NT2/D1 (cell line): ENCODE data around the gene SCNN1G.

Source experiments
- SUZ12 ChIP-seq: IDR thresholded peaks from 2 replicates; pipeline ENCODE4 v1.6.1; 2011; ENCODE audit not compliant: insufficient read length, insufficient read depth; ENCODE audit errors: extremely low read depth
- YY1 ChIP-seq: IDR thresholded peaks from 2 replicates; pipeline ENCODE4 v1.6.1; 2011; ENCODE audit not compliant: insufficient read length, insufficient read depth
- ZNF274 ChIP-seq: IDR thresholded peaks from 2 replicates; pipeline ENCODE4 v1.6.1; 2011; ENCODE audit warnings: mild to moderate bottlenecking, low read depth, low read length

- TF ChIP-seq SUZ12, result no peak
- no peak for TF ChIP-seq YY1
- no peak for TF ChIP-seq ZNF274
These were observed 43.1 kb downstream of the SCNN1G start for GRCh38 chr16:23225634-23226033.
